Naive B cell (primary cell): ENCODE data around the gene JADE1. TPM values are rescaled to one million over a fixed set of nuclear protein-coding genes. Genes with fewer than 3 reads are reported as not detected.

ENCODE experiments used
- ATAC-seq, 2 donors: fragments of 150-1000 bp; cut with Tn5 transposase; 2 replicates each; pipeline ENCODE4 v1.10.0; 2021; ENCODE audit warnings: low read depth in 2 of 2, mild to moderate bottlenecking in 2 of 2, moderate library complexity in 2 of 2
- DNase-seq: peaks from one replicate; pipeline ENCODE4 v3.0.0; 2022
- H3K27ac Mint-ChIP-seq, 6 donors: one replicate each; pipeline ENCODE4 v1.8.0; 2020 to 2022; ENCODE audit warnings: mild to moderate bottlenecking in 6 of 6, mixed read lengths in 6 of 6, moderate library complexity in 5 of 6, inconsistent platforms in 2 of 6
- H3K27me3 Mint-ChIP-seq, 3 donors: one replicate each; pipeline ENCODE4 v1.8.0; 2021 to 2022; ENCODE audit warnings: mixed read lengths in 3 of 3, mild to moderate bottlenecking in 1 of 3
- H3K36me3 Mint-ChIP-seq, 2 donors: one replicate each; pipeline ENCODE4 v1.8.0; 2020 to 2022; ENCODE audit warnings: mixed read lengths in 2 of 2, inconsistent platforms in 1 of 2, mild to moderate bottlenecking in 1 of 2
- H3K4me1 Mint-ChIP-seq, 3 donors: one replicate each; pipeline ENCODE4 v1.8.0; 2020 to 2022; ENCODE audit warnings: mixed read lengths in 3 of 3, inconsistent platforms in 1 of 3, mild to moderate bottlenecking in 1 of 3, moderate library complexity in 1 of 3
- H3K4me3 Mint-ChIP-seq, 8 donors: one replicate each; pipeline ENCODE4 v1.8.0; 2020 to 2022; ENCODE audit warnings: mild to moderate bottlenecking in 8 of 8, mixed read lengths in 8 of 8, moderate library complexity in 8 of 8, inconsistent platforms in 2 of 8
- H3K9me3 Mint-ChIP-seq, 7 donors: one replicate each; pipeline ENCODE4 v1.8.0; 2020 to 2022; ENCODE audit warnings: mixed read lengths in 7 of 7, mild to moderate bottlenecking in 5 of 7, inconsistent platforms in 2 of 7, moderate library complexity in 1 of 7
- polyA plus RNA-seq, 6 donors: library from polyadenylated mRNA; unstranded; fragments of 300-500 nt; fragmentation: Illumina TruSeq; gene quantifications; one replicate each; pipeline ENCODE4 v1.2.3, GENCODE V29; 2021; ENCODE audit warnings: low read depth in 6 of 6

Gene JADE1
- polyA plus RNA-seq, 6 donors from 2014 or later: 37.4 to 63.8 (median 41.2) TPM

- Mint-ChIP-seq H3K9me3 (no peaks in the 10 kb centered on the region), H3K4me3 (no peak overlapping the region), H3K4me1 (peaks cover 40 to 51% (median 48%) of the 10 kb centered on the region in 3 donors), H3K36me3 (peaks cover 1 to 7% of the 10 kb centered on the region in 2 donors), H3K27me3 (no peaks in the 10 kb centered on the region), H3K27ac (peak overlapping the region in 1 of 6 donors; percentile 64)
- DNase-seq (no peak), ATAC-seq (no peak)
Observed at GRCh38 chr4:128837679-128838078, 28.2 kb downstream of the JADE1 start.

- Mint-ChIP-seq H3K36me3 (peaks cover 5 to 15% of the 10 kb centered on the region in 2 donors), H3K4me3 (no peak overlapping the region), H3K27me3 (no peaks in the 10 kb centered on the region), H3K4me1 (peaks cover 43 to 48% (median 43%) of the 10 kb centered on the region in 3 donors), H3K27ac (peak overlapping the region in 5 of 6 donors; percentile 7 to 88 (median 55)), H3K9me3 (no peaks in the 10 kb centered on the region)
- DNase-seq (no peak), ATAC-seq (no peak)
Observed at GRCh38 chr4:128840711-128841318, 31.3 kb downstream of the JADE1 start.

DNA sequence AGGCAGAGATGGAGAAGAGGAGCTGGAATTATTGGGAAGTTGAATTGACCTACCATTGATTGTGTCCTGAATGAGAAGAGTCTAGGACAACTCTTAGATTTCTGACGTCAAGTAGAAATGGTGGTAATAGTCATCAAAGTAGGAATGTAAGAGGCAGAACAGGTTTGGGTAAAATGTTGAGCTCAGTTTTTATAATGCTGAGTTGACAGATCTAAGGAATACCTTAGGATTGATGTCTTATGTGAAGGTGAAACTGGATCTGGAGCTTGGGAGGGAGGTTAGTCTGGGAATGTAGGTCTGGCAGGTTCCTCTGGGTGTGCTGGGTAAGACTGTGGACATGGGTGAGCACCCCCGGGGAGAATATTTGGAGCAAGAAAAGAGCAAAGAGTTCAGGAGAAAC lies 31.9 kb downstream of the JADE1 start:
- H3K4me3 Mint-ChIP-seq: no peak overlapping the region
- peaks cover 5 to 15% of the 10 kb centered on the region in 2 donors for H3K36me3 Mint-ChIP-seq

GRCh38 chr4:128844931-128845330 lies 35.4 kb downstream of the JADE1 start:
- Mint-ChIP-seq H3K27me3 (no peaks in the 10 kb centered on the region), H3K4me3 (no peak overlapping the region), H3K36me3 (peaks cover 16 to 38% of the 10 kb centered on the region in 2 donors), H3K27ac (no peak overlapping the region), H3K4me1 (peaks cover 17 to 30% (median 22%) of the 10 kb centered on the region in 3 donors), H3K9me3 (no peaks in the 10 kb centered on the region)
- no peak for DNase-seq
- ATAC-seq: no peak

More for the DNA sequence above, 31.9 kb downstream of the JADE1 start:
- Mint-ChIP-seq H3K9me3 (no peaks in the 10 kb centered on the region), H3K27me3 (no peaks in the 10 kb centered on the region), H3K27ac (peak overlapping the region in 4 of 6 donors; percentile 24 to 88 (median 50)), H3K4me1 (peaks cover 39 to 48% (median 41%) of the 10 kb centered on the region in 3 donors)
- ATAC-seq (no peak), DNase-seq (no peak)

GRCh38 chr4:128846063-128846462 lies 36.6 kb downstream of the JADE1 start:
- Mint-ChIP-seq H3K36me3 (peaks cover 23 to 39% of the 10 kb centered on the region in 2 donors), H3K27me3 (no peaks in the 10 kb centered on the region), H3K9me3 (no peaks in the 10 kb centered on the region), H3K27ac (peak overlapping the region in 2 of 6 donors; percentile 15 to 72), H3K4me3 (no peak overlapping the region), H3K4me1 (peaks cover 15 to 21% (median 16%) of the 10 kb centered on the region in 3 donors)
- DNase-seq (no peak), ATAC-seq (no peak)

DNA sequence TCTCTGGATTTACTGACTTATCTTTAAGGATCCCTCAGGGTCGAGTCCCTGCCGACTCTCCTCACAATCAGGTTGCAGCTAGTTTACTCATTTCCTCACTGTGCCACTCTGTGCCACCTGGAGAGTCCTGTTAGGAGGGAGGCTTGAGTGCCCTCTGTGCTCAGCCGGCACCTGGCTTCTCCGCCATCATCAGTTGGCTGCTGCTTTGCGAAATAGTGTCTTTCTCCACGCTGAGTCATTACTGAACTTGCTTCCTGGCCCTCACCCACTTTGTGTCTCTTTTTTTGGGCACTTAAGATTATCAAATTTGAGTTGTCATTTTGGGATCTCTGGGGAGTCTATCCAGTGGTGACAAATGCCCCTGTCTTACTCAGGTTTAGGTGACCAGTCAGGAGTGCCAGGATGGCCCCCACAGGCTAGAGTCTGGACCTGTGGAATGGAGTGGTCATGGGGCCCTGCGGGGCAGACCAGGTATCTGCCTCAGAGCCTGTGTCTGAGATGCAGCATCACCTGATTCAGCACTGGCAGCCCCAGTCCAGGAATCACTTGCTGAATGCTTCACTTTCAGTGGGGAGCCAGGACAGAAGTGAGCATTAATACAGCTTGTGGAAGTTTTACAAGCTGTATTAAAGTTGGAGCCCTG lies 37.7 kb downstream of the JADE1 start:
- no peak overlapping the region for H3K4me3 Mint-ChIP-seq
- H3K27ac Mint-ChIP-seq: peak overlapping the region in 3 of 6 donors; percentile 7 to 80 (median 37)
- ATAC-seq: no peak
- peaks cover 33 to 48% of the 10 kb centered on the region in 2 donors for H3K36me3 Mint-ChIP-seq
- DNase-seq: no peak
- no peaks in the 10 kb centered on the region for H3K27me3 Mint-ChIP-seq
- H3K4me1 Mint-ChIP-seq: peaks cover 7 to 14% (median 11%) of the 10 kb centered on the region in 3 donors
- no peaks in the 10 kb centered on the region for H3K9me3 Mint-ChIP-seq

DNA sequence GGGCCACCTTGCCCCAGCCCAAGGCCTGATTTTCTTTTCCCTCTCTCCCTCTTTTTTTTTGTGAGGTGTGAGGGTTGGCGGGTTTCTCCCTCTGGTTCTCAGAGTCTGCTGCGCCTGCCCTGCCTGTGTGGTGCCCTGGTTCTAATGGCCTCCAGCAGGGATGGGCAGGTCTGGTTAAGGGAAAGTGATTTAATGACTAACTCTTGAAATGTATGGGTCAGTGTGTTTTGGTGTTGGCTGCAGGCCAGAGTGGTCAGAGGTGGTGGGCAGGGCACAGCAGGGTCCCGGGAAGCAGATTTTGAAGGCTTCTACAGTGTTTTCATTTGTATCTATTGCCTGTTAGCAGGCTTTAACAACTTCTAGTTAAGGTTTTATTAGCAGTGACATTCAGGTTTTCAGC lies 39.0 kb downstream of the JADE1 start:
- no peak overlapping the region for H3K4me3 Mint-ChIP-seq
- H3K4me1 Mint-ChIP-seq: peaks cover 0 to 17% (median 7%) of the 10 kb centered on the region in 3 donors
- DNase-seq (no peak), ATAC-seq (no peak)
- H3K36me3 Mint-ChIP-seq: peaks cover 31 to 49% of the 10 kb centered on the region in 2 donors
- no peaks in the 10 kb centered on the region for H3K9me3 Mint-ChIP-seq
- peak overlapping the region in 3 of 6 donors; percentile 34 to 49 (median 35) for H3K27ac Mint-ChIP-seq
- no peaks in the 10 kb centered on the region for H3K27me3 Mint-ChIP-seq

GRCh38 chr4:128850252-128850651 lies 40.8 kb downstream of the JADE1 start:
- Mint-ChIP-seq H3K36me3 (peaks cover 31 to 41% of the 10 kb centered on the region in 2 donors), H3K27ac (peak overlapping the region in 1 of 6 donors; percentile 56), H3K27me3 (no peaks in the 10 kb centered on the region), H3K4me3 (no peak overlapping the region), H3K9me3 (no peaks in the 10 kb centered on the region), H3K4me1 (peaks cover 8 to 26% (median 16%) of the 10 kb centered on the region in 3 donors)
- DNase-seq: no peak
- ATAC-seq: no peak

DNA sequence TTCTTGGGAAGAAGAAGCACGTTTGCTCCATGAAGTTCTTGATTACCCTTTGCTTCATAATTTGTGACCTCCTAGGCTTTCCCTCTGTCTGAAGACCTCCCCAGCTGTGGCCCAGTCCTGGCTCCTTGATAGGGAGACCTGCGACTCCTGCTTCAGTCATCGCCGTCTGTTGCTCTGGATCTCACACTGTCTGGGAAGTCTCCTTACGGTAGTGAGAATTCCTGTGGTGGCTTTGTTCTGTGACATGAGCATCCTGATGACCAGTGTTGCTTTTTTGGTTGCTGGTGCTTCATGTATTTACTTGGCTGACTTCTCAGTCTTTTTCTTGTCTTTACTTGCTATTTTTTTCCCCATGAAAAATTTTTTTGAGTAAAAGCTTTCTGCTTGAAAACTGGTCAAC lies 44.2 kb downstream of the JADE1 start:
- Mint-ChIP-seq H3K4me1 (peaks cover 8 to 17% (median 14%) of the 10 kb centered on the region in 3 donors), H3K9me3 (no peaks in the 10 kb centered on the region), H3K27ac (peak overlapping the region in 2 of 6 donors; percentile 5 to 77), H3K4me3 (no peak overlapping the region), H3K36me3 (peaks cover 40 to 45% of the 10 kb centered on the region in 2 donors), H3K27me3 (no peaks in the 10 kb centered on the region)
- ATAC-seq (no peak), DNase-seq (no peak)

- Mint-ChIP-seq H3K9me3 (no peaks in the 10 kb centered on the region), H3K27me3 (no peaks in the 10 kb centered on the region), H3K4me3 (no peak overlapping the region), H3K27ac (peak overlapping the region in 4 of 6 donors; percentile 27 to 83 (median 80)), H3K36me3 (peaks cover 38 to 40% of the 10 kb centered on the region in 2 donors), H3K4me1 (peaks cover 8 to 18% (median 17%) of the 10 kb centered on the region in 3 donors)
- ATAC-seq: no peak
- DNase-seq: no peak
Observed at GRCh38 chr4:128854433-128854832, 44.9 kb downstream of the JADE1 start.

DNA sequence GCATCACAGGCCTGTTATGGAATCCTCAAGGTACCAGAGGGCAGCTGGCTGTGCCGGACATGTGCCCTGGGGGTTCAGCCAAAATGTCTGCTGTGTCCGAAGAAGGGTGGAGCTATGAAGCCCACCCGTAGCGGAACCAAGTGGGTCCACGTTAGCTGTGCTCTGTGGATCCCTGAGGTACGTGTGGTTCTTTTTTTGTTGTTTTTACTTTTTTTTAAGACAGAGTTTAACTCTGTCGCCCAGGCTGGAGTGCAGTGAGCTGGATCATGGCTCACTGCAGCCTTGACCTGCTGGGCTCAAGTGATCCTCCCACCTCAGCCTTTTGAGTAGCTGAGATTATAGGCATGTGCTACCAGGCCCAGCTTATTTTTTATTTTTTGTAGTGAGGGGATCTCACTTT lies 46.1 kb downstream of the JADE1 start:
- Mint-ChIP-seq H3K4me3 (no peak overlapping the region), H3K9me3 (no peaks in the 10 kb centered on the region), H3K27ac (peak overlapping the region in 1 of 6 donors; percentile 78), H3K36me3 (peaks cover 30 to 35% of the 10 kb centered on the region in 2 donors), H3K27me3 (no peaks in the 10 kb centered on the region), H3K4me1 (peaks cover 8 to 18% (median 17%) of the 10 kb centered on the region in 3 donors)
- DNase-seq: no peak
- no peak for ATAC-seq

GRCh38 chr4:128856246-128856645 lies 46.7 kb downstream of the JADE1 start:
- no peak overlapping the region for H3K27ac Mint-ChIP-seq

DNA sequence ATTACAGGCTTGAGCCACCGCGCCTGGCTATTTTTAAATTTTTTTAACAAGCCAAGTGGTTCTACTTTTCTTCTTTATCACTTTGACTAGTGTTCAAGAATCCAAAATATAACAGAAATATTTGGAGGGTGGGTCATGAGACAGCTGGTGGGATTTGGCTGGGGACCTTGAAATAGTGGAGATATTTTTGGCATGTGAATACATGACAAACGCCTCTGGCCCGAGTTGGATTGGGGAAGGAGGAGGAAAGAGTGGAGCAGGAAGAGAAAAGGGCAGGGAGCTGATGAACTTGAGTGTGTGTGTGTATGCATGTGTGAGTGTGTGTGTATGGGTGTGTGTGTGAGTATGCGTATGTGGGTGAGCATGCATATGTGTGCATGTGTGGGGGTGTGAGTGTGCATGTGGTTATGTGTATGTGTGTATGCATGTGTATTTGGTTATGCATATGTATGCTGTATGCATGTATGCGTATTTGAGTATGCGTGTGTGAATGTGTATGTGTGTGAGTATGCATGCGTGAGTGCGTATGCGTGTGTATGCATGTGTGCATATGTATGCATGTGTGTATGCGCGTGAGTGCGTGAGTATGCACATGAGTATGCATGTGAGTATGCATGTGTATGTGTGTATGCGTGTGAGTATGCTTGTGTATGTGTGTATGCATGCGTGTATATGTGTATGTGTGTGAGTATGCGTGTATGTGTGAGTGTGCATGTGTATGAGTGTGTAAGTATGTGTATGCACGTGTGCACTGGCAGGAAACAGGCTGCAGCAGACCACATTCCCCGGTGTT lies 49.6 kb downstream of the JADE1 start:
- no peaks in the 10 kb centered on the region for H3K9me3 Mint-ChIP-seq
- no peak for ATAC-seq

More at GRCh38 chr4:128856246-128856645, 46.7 kb downstream of the JADE1 start:
- ATAC-seq: no peak
- H3K4me1 Mint-ChIP-seq: peaks cover 10 to 18% (median 17%) of the 10 kb centered on the region in 3 donors
- no peak for DNase-seq
- H3K27me3 Mint-ChIP-seq: no peaks in the 10 kb centered on the region
- H3K9me3 Mint-ChIP-seq: no peaks in the 10 kb centered on the region
- H3K36me3 Mint-ChIP-seq: peaks cover 26 to 35% of the 10 kb centered on the region in 2 donors
- no peak overlapping the region for H3K4me3 Mint-ChIP-seq

More for the DNA sequence above, 49.6 kb downstream of the JADE1 start:
- Mint-ChIP-seq H3K36me3 (peaks cover 24 to 26% of the 10 kb centered on the region in 2 donors), H3K27me3 (no peaks in the 10 kb centered on the region), H3K27ac (peak overlapping the region in 2 of 6 donors; percentile 21 to 65), H3K4me1 (peaks cover 28 to 32% (median 31%) of the 10 kb centered on the region in 3 donors), H3K4me3 (no peak overlapping the region)
- DNase-seq: no peak
